Breast epithelium (tissue), 4 donors: ENCODE results near the gene FIZ1. TPM values are rescaled to one million over a fixed set of nuclear protein-coding genes. Genes with fewer than 3 reads are reported as not detected.

Experiments used
- DNase-seq, 2 donors: peaks; one replicate each; pipeline ENCODE4 v3.0.0-alpha.2; 2019; ENCODE audit warnings: low spot score in 2 of 2
- H3K27ac ChIP-seq, 2 donors: fragments of 200-600 bp; sonication (generic) in 1 of 2; one replicate each; pipeline ENCODE4 v1.5.1; 2016 to 2019; ENCODE audit warnings: mild to moderate bottlenecking in 1 of 2
- H3K27me3 ChIP-seq, 2 donors: fragments of 200-600 bp; sonication (generic) in 1 of 2; one replicate each; pipeline versions ENCODE4 v1.5.1 to v1.6.0; 2017 to 2019; ENCODE audit warnings: control low read depth in 1 of 2, mild to moderate bottlenecking in 1 of 2
- H3K36me3 ChIP-seq: fragments of 200-600 bp; one replicate; pipeline ENCODE4 v1.5.1; 2019
- H3K4me1 ChIP-seq, 2 donors: fragments of 200-600 bp; sonication (generic); one replicate each; pipeline ENCODE4 v1.5.1; 2016 to 2019; ENCODE audit warnings: control low read depth in 1 of 2
- H3K4me3 ChIP-seq, 3 donors: fragments of 200-600 bp; sonication (generic); 1 replicate in 2 of 3; 2 replicates in 1 of 3; pipeline ENCODE4 v1.5.1; 2016 to 2019; ENCODE audit warnings: mild to moderate bottlenecking in 3 of 3, moderate library complexity in 2 of 3
- H3K9me3 ChIP-seq, 2 donors: fragments of 200-600 bp; sonication (generic) in 1 of 2; one replicate each; pipeline ENCODE4 v1.5.1; 2016 to 2019; ENCODE audit warnings: control low read depth in 1 of 2
- POLR2A ChIP-seq: fragments of 450-650 bp; IDR thresholded peaks from one replicate; pipeline ENCODE4 v1.6.1; 2016; ENCODE audit warnings: antibody characterized with exemption, mild to moderate bottlenecking, moderate library complexity
- POLR2AphosphoS5 ChIP-seq, 3 donors: sonication (generic); formaldehyde crosslinking; IDR thresholded peaks; one replicate each; pipeline ENCODE4 v1.6.1; 2017; ENCODE audit warnings: antibody characterized with exemption in 3 of 3
- intact Hi-C: fragments of 100-400 bp; cut with DNase I; formaldehyde crosslinking; loops from one replicate; pipeline ENCODE4 v1.15.1; 2023; ENCODE audit warnings: low total_unique reads
- total RNA-seq, 3 donors: library from RNA; depleted of rRNA; stranded (reverse); fragments of >200 nt; gene quantifications; one replicate each; pipeline ENCODE4 v1.1.0, GENCODE V29; 2016
- TF ChIP-seq, protein P1 (sequence below), 3 donors: fragments of 450-650 bp; IDR thresholded peaks; one replicate each; pipeline ENCODE4 v1.5.1; 2016 to 2017; ENCODE audit warnings: antibody characterized with exemption in 3 of 3, mild to moderate bottlenecking in 3 of 3, moderate library complexity in 3 of 3

The FIZ1 gene
- total RNA-seq, 3 donors from 2014 or later = 3.7 to 7.5 (median 6.1) TPM

GRCh38 chr19:55581823-55582223 lies 17.5 kb downstream of the FIZ1 start:
- TF ChIP-seq POLR2A (no peak), POLR2AphosphoS5 (IDR thresholded peaks at IDR 0.05) (no peak)
- TF ChIP-seq, protein P1, sequence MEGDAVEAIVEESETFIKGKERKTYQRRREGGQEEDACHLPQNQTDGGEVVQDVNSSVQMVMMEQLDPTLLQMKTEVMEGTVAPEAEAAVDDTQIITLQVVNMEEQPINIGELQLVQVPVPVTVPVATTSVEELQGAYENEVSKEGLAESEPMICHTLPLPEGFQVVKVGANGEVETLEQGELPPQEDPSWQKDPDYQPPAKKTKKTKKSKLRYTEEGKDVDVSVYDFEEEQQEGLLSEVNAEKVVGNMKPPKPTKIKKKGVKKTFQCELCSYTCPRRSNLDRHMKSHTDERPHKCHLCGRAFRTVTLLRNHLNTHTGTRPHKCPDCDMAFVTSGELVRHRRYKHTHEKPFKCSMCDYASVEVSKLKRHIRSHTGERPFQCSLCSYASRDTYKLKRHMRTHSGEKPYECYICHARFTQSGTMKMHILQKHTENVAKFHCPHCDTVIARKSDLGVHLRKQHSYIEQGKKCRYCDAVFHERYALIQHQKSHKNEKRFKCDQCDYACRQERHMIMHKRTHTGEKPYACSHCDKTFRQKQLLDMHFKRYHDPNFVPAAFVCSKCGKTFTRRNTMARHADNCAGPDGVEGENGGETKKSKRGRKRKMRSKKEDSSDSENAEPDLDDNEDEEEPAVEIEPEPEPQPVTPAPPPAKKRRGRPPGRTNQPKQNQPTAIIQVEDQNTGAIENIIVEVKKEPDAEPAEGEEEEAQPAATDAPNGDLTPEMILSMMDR (IDR thresholded peaks at IDR 0.05) = no peak
- Histone ChIP-seq H3K4me1 (peaks cover 3 to 7% of the 10 kb centered on the region in 2 donors), H3K36me3 (peaks cover 13% of the 10 kb centered on the region), H3K4me3 (peak overlapping the region in 2 of 3 donors; percentile 85 to 94), H3K27me3 (no peaks in the 10 kb centered on the region), H3K9me3 (peaks cover 0 to 4% of the 10 kb centered on the region in 2 donors), H3K27ac (no peak overlapping the region)
- DNase-seq = no peak
- intact Hi-C loops = no loop called here

DNA sequence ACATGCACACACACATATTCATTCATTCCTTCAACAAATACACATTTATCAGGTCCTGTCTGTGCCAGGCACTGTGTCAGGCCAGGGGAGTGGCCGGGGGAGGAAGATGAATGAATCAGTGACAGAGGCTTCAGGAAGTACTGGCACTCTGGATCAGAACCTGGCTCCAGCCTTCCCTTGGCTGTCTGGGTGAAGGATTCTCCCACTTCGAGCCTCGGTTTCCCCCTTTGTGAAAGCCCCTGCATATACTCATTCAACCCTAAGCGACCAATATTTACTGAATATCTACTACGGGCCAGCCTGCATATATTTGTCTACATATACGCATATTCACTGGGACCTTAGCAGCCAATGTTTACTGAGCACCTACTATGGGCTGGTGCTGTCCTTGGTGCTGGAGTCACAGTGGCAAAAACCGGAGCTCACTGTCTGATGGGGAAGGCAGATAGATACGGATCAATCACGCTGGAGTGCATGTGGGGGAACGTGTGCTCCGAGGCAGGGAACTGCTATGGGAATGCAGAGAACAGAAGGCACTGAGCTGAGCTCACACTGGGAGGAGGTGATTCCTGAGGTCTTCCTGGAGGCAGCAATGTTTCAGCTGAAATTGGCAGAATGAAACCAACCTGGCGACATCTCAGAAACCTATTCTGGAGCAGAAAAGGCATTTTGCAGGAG lies 18.0 kb downstream of the FIZ1 start:
- Histone ChIP-seq H3K27ac (peak overlapping the region; percentile 93 to 94), H3K4me1 (peaks cover 3 to 7% of the 10 kb centered on the region in 2 donors), H3K9me3 (peaks cover 0 to 4% of the 10 kb centered on the region in 2 donors), H3K4me3 (peak overlapping the region; percentile 85 to 94 (median 88)), H3K36me3 (peaks cover 13% of the 10 kb centered on the region), H3K27me3 (no peaks in the 10 kb centered on the region)
- TF ChIP-seq POLR2A (no peak), POLR2AphosphoS5 (IDR thresholded peaks at IDR 0.05) (no peak)
- TF ChIP-seq, protein P1 (IDR thresholded peaks at IDR 0.05) = no peak
- intact Hi-C loops = no loop called here
- DNase-seq = no peak

GRCh38 chr19:55580628-55581144 lies 18.6 kb downstream of the FIZ1 start, which contains the start of gene ZNF579:
TSS of gene ZNF579 (minus strand) at chr19:55580848. CDS start at chr19:55579639, 1,209 bp downstream.
- DNase-seq = peak; percentile 78 to 86
- H3K36me3 ChIP-seq = peaks cover 13% of the 10 kb centered on the region
- H3K9me3 ChIP-seq = peaks cover 0 to 4% of the 10 kb centered on the region in 2 donors
- intact Hi-C loops = no loop called here
- H3K27ac ChIP-seq = peak within 1 kb of the TSS; percentile 93 to 94
- TF ChIP-seq POLR2A = no peak
- TF ChIP-seq POLR2AphosphoS5 (IDR thresholded peaks at IDR 0.05) = peak in 2 of 3 donors; percentile 56 to 62
- H3K4me3 ChIP-seq = peak within 1 kb of the TSS; percentile 85 to 94 (median 88)
- peaks cover 3 to 7% of the 10 kb centered on the region in 2 donors for H3K4me1 ChIP-seq
- no peaks in the 10 kb centered on the region for H3K27me3 ChIP-seq

GRCh38 chr19:55579766-55580621 lies 19.3 kb downstream of the FIZ1 start:
- intact Hi-C loops = no loop called here
- TF ChIP-seq POLR2AphosphoS5 (IDR thresholded peaks at IDR 0.05) = no peak
- no peak for TF ChIP-seq POLR2A
- TF ChIP-seq, protein P1 (IDR thresholded peaks at IDR 0.05) = no peak
- peaks cover 0 to 4% of the 10 kb centered on the region in 2 donors for H3K9me3 ChIP-seq
- no peaks in the 10 kb centered on the region for H3K27me3 ChIP-seq
- peaks cover 13% of the 10 kb centered on the region for H3K36me3 ChIP-seq
- H3K4me1 ChIP-seq = peaks cover 3 to 7% of the 10 kb centered on the region in 2 donors
- DNase-seq = no peak
- H3K27ac ChIP-seq = peak overlapping the region; percentile 93 to 94
- H3K4me3 ChIP-seq = peak overlapping the region; percentile 85 to 94 (median 88)
